ENCODE measurements around the gene AGRP. TPM values are rescaled to one million over a fixed set of nuclear protein-coding genes. Genes with fewer than 3 reads are reported as not detected.

The AGRP gene
- total RNA-seq, 1 donor from 2014 or later, result not detected

DNA sequence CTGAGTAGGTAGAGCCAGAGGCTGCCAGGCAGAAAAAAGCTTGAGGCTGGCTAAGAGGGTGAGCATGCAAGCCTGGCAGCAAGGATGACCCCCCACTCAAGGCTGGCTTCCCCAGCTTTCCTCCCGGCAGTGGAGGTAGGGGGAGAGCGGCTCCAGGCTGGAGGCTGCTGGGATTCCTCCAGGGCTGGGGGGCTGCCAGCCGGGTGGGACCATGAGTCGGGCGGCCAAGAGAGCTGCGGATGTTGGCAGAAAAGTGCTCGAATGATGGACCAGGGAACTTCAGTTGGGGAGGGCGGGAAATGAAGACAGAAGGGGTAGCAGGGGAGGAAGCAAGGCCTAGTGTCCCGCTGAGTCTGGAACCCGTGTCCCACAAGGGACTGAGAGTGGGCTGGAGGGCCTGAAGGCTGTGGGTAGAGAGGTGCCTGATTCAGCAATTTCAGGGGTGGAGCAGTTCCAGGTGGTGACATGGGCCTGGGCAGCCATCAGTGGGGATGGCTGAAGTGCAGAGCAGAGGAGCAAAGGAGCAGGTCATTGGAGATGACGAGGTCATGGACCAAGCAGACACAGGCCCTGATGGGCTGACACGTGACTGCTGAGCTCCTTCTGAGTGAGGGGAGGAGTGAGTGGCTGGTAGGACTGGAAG lies 32.2 kb downstream of the AGRP start:
- TF ChIP-seq, protein P1, sequence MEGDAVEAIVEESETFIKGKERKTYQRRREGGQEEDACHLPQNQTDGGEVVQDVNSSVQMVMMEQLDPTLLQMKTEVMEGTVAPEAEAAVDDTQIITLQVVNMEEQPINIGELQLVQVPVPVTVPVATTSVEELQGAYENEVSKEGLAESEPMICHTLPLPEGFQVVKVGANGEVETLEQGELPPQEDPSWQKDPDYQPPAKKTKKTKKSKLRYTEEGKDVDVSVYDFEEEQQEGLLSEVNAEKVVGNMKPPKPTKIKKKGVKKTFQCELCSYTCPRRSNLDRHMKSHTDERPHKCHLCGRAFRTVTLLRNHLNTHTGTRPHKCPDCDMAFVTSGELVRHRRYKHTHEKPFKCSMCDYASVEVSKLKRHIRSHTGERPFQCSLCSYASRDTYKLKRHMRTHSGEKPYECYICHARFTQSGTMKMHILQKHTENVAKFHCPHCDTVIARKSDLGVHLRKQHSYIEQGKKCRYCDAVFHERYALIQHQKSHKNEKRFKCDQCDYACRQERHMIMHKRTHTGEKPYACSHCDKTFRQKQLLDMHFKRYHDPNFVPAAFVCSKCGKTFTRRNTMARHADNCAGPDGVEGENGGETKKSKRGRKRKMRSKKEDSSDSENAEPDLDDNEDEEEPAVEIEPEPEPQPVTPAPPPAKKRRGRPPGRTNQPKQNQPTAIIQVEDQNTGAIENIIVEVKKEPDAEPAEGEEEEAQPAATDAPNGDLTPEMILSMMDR (IDR thresholded peaks at IDR 0.05; ENCODE audit: partially characterized antibody, unreplicated experiment), result no peak
- Mint-ChIP-seq H3K36me3 (ENCODE audit: unreplicated experiment) (no peaks in the 10 kb centered on the region), H3K9me3 (ENCODE audit: unreplicated experiment) (peaks cover 1% of the 10 kb centered on the region), H3K27me3 (ENCODE audit: unreplicated experiment) (peaks cover 11% of the 10 kb centered on the region), H3K4me3 (ENCODE audit: unreplicated experiment) (no peak overlapping the region), H3K4me1 (ENCODE audit: low read depth, unreplicated experiment) (peaks cover 15% of the 10 kb centered on the region), H3K27ac (ENCODE audit: unreplicated experiment) (no peak overlapping the region)
- no peak for DNase-seq

DNA sequence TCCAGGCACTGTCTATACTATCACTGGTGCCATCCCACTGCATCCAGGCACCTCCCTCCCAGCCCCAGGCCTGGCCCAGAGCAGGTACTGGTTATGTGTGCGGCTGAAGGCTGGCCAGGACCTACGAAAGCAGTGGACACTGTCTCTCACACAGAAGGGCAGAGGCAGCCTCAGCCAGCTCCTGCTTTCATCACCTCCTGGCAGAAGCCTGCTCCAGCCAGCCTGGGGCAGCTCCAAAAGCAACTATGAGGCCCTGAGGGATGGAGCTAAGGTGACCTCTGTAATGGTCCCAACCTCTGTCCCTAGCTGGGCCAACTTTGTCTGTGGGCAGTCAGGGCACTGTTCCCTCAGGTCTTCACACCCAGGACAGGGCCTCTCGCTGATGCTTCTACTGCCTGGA lies 33.6 kb downstream of the AGRP start:
- peaks cover 11% of the 10 kb centered on the region for H3K27me3 Mint-ChIP-seq (ENCODE audit: unreplicated experiment)
- no peaks in the 10 kb centered on the region for H3K9me3 Mint-ChIP-seq (ENCODE audit: unreplicated experiment)
- TF ChIP-seq, protein P1 (IDR thresholded peaks at IDR 0.05; ENCODE audit: partially characterized antibody, unreplicated experiment), result no peak
- DNase-seq, result no peak
- no peak overlapping the region for H3K27ac Mint-ChIP-seq (ENCODE audit: unreplicated experiment)
- H3K4me1 Mint-ChIP-seq (ENCODE audit: low read depth, unreplicated experiment), result peaks cover 12% of the 10 kb centered on the region
- no peaks in the 10 kb centered on the region for H3K36me3 Mint-ChIP-seq (ENCODE audit: unreplicated experiment)
- H3K4me3 Mint-ChIP-seq (ENCODE audit: unreplicated experiment), result no peak overlapping the region

GRCh38 chr16:67449336-67449735 lies 34.0 kb downstream of the AGRP start:
- no peaks in the 10 kb centered on the region for H3K9me3 Mint-ChIP-seq (ENCODE audit: unreplicated experiment)
- H3K27ac Mint-ChIP-seq (ENCODE audit: unreplicated experiment), result no peak overlapping the region
- H3K4me3 Mint-ChIP-seq (ENCODE audit: unreplicated experiment), result no peak overlapping the region
- DNase-seq, result no peak
- TF ChIP-seq, protein P1 (IDR thresholded peaks at IDR 0.05; ENCODE audit: partially characterized antibody, unreplicated experiment), result no peak
- no peaks in the 10 kb centered on the region for H3K36me3 Mint-ChIP-seq (ENCODE audit: unreplicated experiment)
- H3K4me1 Mint-ChIP-seq (ENCODE audit: low read depth, unreplicated experiment), result peaks cover 13% of the 10 kb centered on the region
- H3K27me3 Mint-ChIP-seq (ENCODE audit: unreplicated experiment), result peaks cover 11% of the 10 kb centered on the region

- H3K9me3 Mint-ChIP-seq (ENCODE audit: unreplicated experiment), result no peaks in the 10 kb centered on the region
- H3K27me3 Mint-ChIP-seq (ENCODE audit: unreplicated experiment), result peaks cover 11% of the 10 kb centered on the region
- peaks cover 17% of the 10 kb centered on the region for H3K4me1 Mint-ChIP-seq (ENCODE audit: low read depth, unreplicated experiment)
- TF ChIP-seq, protein P1 (IDR thresholded peaks at IDR 0.05; ENCODE audit: partially characterized antibody, unreplicated experiment), result no peak
- no peak for DNase-seq
- H3K27ac Mint-ChIP-seq (ENCODE audit: unreplicated experiment), result no peak overlapping the region
- no peaks in the 10 kb centered on the region for H3K36me3 Mint-ChIP-seq (ENCODE audit: unreplicated experiment)
- H3K4me3 Mint-ChIP-seq (ENCODE audit: unreplicated experiment), result no peak overlapping the region
Observed at GRCh38 chr16:67448580-67448979, 34.8 kb downstream of the AGRP start.

DNA sequence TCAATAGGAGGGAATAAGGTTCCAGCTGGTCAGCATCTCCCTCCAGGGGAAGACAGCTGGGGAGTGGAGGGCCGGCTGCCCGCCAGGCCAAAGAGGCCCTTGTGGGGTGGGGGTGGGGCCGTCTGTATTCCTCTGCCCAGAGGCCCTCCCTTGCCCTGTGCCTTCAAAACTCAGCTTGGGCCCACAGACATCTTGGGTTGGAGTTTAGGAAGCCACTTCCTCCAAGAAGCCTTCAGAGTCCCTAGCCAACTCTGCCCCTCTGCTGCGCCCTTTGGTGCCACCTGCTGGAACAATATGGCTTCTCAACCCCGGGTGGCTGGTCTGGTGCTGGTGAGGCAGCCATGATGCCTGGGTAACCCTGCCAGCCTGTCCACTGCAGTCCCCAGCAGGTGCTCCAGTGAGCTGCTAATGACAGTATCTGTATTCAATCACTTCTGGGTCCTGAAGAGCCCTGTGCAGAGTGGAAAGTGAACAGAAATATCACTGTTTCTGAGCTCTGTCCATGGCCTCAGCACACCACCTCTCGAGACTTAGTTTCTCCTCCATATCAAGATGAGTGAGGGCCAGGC lies 35.8 kb downstream of the AGRP start:
- H3K27ac Mint-ChIP-seq (ENCODE audit: unreplicated experiment), result no peak overlapping the region
- peaks cover 20% of the 10 kb centered on the region for H3K4me1 Mint-ChIP-seq (ENCODE audit: low read depth, unreplicated experiment)
- H3K36me3 Mint-ChIP-seq (ENCODE audit: unreplicated experiment), result no peaks in the 10 kb centered on the region
- DNase-seq, result no peak
- no peak overlapping the region for H3K4me3 Mint-ChIP-seq (ENCODE audit: unreplicated experiment)
- TF ChIP-seq, protein P1 (IDR thresholded peaks at IDR 0.05; ENCODE audit: partially characterized antibody, unreplicated experiment), result no peak
- H3K9me3 Mint-ChIP-seq (ENCODE audit: unreplicated experiment), result no peaks in the 10 kb centered on the region
- H3K27me3 Mint-ChIP-seq (ENCODE audit: unreplicated experiment), result peaks cover 12% of the 10 kb centered on the region
